ENCODE results near the gene LINGO4.
A peak's percentile ranks its signal among the peaks of the same experiment; 100 is the strongest.
"Not testable (repeated sequence)": the region's sequence is repeated elsewhere in the genome, so short reads cannot be mapped to it uniquely, and the experiment has no call there.

Gene LINGO4

GRCh38 chr1:151809985-151810556, 4.9 kb upstream of the LINGO4 start:
- DNase-seq, result peak; percentile 11

- DNase-seq, result no peak
These were observed 4.2 kb upstream of the LINGO4 start for GRCh38 chr1:151809290-151809984.

- DNase-seq, result no peak
These were observed 2.5 kb upstream of the LINGO4 start for GRCh38 chr1:151807766-151808165.

GRCh38 chr1:151807131-151807530, 1.9 kb upstream of the LINGO4 start:
- DNase-seq, result no peak

- no peak for DNase-seq
These were observed 951 bp upstream of the LINGO4 start for GRCh38 chr1:151806170-151806569.

GRCh38 chr1:151803915-151804314, 1.3 kb downstream of the LINGO4 start:
- no peak for DNase-seq

- no peak for DNase-seq
These were observed 2.1 kb downstream of the LINGO4 start for GRCh38 chr1:151803164-151803563.

GRCh38 chr1:151802372-151802771, 2.8 kb downstream of the LINGO4 start:
- DNase-seq, result no peak

- no peak for DNase-seq
These were observed 3.4 kb downstream of the LINGO4 start for GRCh38 chr1:151801846-151802245.

GRCh38 chr1:151801310-151801820, 3.9 kb downstream of the LINGO4 start:
- no peak for DNase-seq

- no peak for DNase-seq
These were observed 4.4 kb downstream of the LINGO4 start for GRCh38 chr1:151800830-151801229.

- no peak for DNase-seq
These were observed 5.8 kb downstream of the LINGO4 start for GRCh38 chr1:151799179-151800022.

GRCh38 chr1:151798571-151798970, 6.6 kb downstream of the LINGO4 start:
- no peak for DNase-seq

- DNase-seq, result no peak
These were observed 14.1 kb downstream of the LINGO4 start for GRCh38 chr1:151790940-151791651.

GRCh38 chr1:151790071-151790939, 14.9 kb downstream of the LINGO4 start, which contains the start of gene TDRKH:
TSS of gene TDRKH (minus strand) at chr1:151790500. CDS start at chr1:151783022, 7,478 bp downstream.
- DNase-seq, result peak; percentile 99

GRCh38 chr1:151787689-151788088, 17.5 kb downstream of the LINGO4 start:
- no peak for DNase-seq

- DNase-seq, result no peak
These were observed 21.4 kb downstream of the LINGO4 start for GRCh38 chr1:151783796-151784195.

GRCh38 chr1:151782741-151783140, 22.5 kb downstream of the LINGO4 start:
- DNase-seq, result no peak

GRCh38 chr1:151782026-151782425, 23.2 kb downstream of the LINGO4 start:
- not testable (repeated sequence) for DNase-seq

GRCh38 chr1:151780736-151781135, 24.5 kb downstream of the LINGO4 start:
- not testable (repeated sequence) for DNase-seq

- no peak for DNase-seq
These were observed 25.4 kb downstream of the LINGO4 start for GRCh38 chr1:151779852-151780251.

- no peak for DNase-seq
These were observed 27.9 kb downstream of the LINGO4 start for GRCh38 chr1:151777317-151777716.

Data from fibroblast of skin of right biceps (primary cell).